Middle frontal gyrus (tissue), 1 donor: ENCODE results near the gene ADAMTS13.

Experiments used
- DNase-seq: peaks from one replicate; pipeline ENCODE4 v3.0.0-alpha.2; 2015; ENCODE audit warnings: low spot score; ENCODE audit errors: extremely low spot score

The ADAMTS13 gene

GRCh38 chr9:133507246-133507965, 85.2 kb downstream of the ADAMTS13 start:
- DNase-seq, result no peak

GRCh38 chr9:133508046-133508445, 85.9 kb downstream of the ADAMTS13 start:
- DNase-seq, result no peak
